Measurements from ENCODE around the gene PEPD.

The PEPD gene

DNA sequence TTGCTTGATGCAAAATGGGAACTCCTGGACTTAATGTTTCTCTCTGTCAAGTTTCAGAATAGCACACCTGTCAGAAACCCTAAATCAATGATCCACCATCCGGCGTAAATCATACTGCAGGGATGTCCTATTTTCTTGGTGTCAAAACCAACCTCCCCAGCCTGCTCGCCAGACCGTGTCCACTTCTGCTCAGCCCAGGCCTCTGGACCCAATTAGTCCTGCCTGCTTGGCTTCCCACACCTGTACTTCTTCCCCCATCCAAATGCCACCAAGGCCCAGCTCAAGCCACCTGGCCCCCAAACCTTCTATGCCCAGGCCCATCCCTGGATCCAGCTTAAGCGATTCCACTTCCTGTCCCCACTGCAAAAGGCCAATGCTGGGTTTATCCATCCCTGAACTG, 25.1 kb upstream of the PEPD start:
- no peak for DNase-seq (ENCODE audit: low read depth in 2 of 2)

DNA sequence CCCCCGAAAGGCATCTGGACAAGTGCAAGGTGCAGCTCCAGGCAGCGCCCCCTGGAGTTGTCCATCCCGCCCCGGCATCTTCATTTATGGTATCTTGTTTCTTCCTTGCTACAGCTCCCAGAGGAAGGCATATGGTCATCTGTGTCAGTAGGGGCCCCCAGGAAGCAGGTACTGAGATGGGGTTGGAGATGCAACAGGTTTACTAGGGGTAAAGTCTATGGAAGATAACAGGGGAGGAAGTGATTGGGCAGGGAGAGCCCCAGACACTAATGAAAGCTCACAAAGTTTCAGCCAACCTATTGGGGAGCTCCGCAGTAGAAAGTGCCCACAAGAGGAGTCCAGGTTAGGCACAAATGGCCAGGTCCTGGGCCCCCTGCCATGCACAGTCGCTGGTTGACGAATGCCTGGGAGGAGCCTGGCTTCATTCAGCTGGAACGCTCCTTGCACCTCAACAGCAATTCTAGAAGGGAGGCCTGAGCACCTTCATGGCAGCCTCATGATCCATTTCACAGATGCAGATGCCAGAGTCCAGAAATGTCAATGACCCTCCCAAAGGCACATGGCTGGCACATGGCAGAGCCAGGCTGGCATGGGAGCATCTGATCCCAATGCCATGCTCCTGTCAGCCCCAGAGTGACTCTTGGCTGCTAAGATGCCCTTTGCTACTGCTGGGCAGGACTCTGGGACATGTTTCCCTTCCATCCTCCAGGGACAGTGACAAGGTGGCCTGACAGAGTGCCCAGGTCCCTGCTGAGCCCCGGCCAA, 23.8 kb upstream of the PEPD start:
- DNase-seq (ENCODE audit: low read depth in 2 of 2) = no peak

DNA sequence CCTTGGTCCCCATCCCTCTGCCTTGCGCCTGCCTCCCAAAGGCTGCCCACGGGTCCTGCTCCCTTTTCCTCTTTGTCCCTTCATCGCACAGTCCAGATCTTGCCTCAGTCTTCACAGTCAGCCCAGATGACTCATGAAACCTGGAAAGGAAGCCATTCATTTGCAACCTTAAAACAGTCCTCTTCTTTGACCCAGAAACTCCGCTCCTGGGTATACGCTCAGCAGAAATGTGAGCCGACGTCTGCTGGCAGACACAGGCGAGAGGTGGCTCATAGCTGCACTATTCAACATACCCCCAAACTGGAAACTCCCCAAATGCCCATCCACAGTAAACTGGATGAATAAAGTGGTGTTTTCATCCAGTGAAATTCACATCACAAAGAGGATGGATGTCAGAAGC, 13.6 kb upstream of the PEPD start:
- no peak for DNase-seq (ENCODE audit: low read depth in 2 of 2)

DNA sequence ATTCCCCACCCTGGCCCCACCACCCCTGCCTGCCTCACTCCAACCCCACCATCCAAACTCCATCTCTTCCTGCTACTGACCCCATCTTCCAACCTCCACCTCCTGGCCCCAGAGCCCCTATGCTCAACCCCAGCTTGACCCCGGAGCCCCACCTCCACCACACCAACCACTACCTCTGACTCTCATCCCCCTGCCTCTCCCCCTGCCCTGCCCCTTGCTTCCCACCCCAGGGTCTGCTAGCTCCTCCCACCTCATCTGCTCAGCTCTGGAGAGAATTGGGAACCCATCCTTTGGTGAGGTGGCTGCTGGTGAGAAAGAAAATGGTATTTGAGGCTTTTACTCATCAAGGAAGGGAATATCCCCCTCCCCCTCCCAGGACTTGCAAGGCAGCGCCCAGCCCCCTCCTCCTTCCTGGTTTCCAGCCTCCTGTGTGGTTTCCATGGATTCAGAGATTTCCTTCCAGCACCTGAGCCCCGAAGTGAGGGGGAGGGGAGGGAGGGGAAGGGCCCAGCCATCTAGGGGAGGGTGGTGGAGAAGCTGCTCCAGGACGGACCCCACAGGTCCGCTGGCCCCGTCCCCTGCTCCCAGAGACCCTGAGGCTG, 11.4 kb upstream of the PEPD start:
- DNase-seq (ENCODE audit: low read depth in 2 of 2) = no peak

DNA sequence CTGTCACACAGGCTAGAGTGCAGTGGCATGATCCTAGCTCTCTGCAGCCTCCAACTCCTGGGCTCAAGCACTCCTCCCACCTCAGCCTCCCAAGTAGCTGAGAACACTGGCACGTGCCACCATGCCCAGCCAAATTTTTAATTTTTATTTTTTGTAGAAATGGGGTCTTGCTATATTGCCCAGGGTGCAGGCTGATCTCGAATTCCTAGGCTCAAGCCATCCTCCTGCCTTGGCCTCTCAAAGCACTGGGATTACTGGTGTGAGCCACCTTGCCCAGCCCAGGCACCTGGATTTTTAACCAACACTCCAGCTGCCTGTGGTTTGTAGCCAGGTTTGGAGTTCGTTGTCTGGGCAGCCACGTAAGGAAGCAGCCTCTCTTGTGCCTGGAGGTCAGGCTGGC, 9.3 kb upstream of the PEPD start:
- DNase-seq (ENCODE audit: low read depth in 2 of 2) = no peak

DNA sequence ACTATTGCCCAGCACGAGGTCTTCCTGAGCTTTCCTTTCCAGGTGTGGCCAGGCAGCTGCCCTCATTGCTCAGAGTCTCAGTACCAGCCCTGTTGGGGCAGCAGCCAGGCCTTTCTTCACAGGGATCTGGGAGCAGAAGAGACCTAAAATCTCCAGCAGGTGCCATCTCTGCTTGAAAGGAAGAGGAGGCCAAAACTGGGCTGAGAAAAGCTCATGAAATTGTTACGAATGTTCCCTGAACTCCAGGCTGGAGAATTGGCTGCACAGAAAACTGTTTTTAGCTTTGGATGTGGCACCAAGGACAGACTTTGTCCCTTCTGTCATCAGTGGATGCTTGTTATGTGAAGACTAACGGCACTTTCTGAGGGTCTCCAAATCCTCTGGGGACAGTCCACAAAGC, 8.7 kb upstream of the PEPD start:
- DNase-seq (ENCODE audit: low read depth in 2 of 2) = no peak

DNA sequence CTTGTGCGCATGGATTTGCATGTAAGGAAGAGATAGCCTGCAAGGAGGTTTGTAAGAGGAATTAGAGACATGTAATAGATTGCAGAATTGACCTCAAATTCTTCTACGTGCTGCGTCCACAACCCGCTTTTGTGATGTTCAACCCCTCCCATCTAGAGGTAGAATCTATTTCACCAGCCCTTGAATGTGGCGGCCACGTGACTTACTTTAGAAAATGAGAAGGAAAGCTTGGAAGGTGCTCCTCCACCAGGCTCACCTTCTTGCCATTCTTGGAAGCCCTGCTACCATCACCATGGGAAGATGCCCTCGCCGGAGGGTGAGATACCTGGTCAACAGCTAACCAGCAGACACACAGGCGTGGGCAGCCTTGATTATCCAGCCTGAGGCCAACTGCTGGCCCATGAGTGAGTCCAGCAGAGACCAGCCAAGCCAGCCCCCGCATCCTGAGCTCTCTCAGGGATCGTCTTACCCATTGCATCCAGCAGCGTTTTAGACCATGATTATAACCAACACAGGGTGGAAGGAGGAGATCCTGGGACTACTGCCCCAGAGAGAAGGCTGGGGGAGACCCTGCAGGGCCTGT, 7.6 kb upstream of the PEPD start:
- no peak for DNase-seq (ENCODE audit: low read depth in 2 of 2)

DNA sequence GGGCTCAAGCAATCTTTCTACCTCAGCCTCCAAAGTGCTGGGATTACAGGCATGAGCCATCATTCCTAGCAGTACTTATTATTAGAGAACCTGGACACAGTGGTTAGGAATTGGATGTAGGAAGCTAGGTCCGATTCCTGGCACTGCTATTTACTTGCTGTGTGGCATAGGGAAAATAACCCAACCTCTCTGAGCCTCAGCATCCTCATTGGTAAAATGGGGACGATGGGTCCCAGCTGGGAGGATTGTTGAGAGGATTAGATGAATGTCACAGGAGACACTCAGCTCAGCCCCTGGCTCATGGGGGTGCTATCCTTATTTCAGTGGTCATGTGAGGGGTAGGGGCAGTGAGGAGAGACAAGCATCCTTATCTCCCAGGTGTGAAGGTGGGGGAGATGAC, 6.8 kb upstream of the PEPD start:
- DNase-seq (ENCODE audit: low read depth in 2 of 2) = no peak

DNA sequence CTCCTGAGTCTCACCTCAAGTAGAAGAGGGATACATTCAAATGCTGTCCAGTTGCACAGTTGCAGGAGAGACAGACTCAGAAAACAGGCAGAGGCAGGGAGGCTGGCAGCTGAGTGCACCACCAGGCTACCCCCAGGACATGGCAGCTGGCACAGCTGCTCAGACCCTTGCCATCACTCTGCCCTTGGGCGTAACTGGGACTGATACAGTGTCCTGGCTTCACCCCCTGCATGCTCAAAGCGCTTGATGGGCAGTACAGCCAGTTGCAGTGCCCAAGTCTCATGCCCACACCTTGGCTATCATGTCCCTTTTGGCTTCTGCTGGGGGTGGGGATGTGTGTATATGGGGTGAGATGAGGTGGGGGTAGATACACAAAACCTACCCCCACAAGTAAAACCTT, 5.5 kb upstream of the PEPD start:
- DNase-seq (ENCODE audit: low read depth in 2 of 2) = no peak

DNA sequence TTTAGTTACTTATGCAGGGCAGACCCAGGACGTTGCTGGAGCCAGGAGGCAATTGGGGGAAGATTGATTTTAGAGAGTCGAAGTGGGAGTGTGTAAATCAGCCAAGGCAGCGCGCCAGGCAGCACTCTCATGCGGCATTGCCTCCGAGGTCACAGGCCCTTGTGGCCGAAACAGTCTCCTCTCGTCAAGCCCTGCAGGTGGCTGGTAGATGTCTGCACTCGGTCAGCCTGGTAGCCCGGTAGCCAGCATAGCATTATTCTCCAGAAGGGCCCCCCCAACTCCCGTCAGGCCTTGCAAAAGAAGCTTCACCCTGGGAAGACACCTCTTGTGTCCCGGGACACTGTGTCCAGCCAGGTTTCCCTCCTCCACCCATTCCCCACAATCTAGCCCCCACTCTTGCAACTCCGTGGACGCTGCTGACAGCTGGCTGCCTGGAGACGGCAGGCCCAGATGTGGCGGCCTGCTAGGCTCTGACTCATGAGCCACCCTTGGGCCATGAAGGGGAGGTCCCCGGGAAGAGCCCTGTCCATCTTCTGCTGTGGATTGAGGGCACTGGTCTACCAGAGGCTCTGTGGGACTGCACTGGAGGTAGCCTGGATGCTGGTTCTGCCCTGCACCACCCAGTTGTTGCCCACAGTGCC, 2.6 kb upstream of the PEPD start:
- DNase-seq (ENCODE audit: low read depth in 2 of 2) = no peak

DNA sequence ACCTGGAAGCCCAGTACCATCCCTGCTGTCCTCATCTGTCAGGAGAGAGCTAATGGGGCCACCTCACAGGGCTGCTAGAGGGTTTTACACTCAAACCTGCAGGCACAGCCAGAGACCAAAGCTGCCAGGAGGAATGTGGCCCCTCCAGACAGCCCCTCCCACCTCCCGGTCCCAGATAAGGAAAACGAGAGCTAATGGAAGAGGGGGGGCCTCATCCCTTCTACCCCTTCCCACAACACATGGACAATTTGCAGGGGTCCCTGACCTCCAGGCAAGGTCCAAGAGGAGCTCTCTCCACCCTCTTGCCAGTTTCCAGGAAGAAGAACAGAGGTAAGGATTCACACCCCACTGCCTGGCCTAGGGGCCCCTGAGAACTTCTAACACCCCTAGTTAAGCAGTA, 1.6 kb upstream of the PEPD start:
- DNase-seq (ENCODE audit: low read depth in 2 of 2) = no peak

DNA sequence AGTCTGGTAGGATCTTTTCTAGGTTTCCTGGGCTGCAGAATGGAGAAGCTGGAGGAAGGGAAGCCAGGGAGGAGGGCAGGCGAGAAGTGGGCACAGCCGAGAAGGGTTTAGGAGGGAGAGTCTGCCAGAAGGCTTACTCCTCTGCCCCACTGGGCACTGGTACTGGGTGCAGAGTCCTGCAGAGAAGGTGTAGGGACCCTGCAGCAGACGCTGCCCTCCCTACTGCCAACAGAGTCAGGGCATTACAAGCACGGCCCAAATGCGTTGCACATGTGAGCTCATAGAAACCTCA, 726 bp upstream of the PEPD start:
- no peak for DNase-seq (ENCODE audit: low read depth in 2 of 2)

DNA sequence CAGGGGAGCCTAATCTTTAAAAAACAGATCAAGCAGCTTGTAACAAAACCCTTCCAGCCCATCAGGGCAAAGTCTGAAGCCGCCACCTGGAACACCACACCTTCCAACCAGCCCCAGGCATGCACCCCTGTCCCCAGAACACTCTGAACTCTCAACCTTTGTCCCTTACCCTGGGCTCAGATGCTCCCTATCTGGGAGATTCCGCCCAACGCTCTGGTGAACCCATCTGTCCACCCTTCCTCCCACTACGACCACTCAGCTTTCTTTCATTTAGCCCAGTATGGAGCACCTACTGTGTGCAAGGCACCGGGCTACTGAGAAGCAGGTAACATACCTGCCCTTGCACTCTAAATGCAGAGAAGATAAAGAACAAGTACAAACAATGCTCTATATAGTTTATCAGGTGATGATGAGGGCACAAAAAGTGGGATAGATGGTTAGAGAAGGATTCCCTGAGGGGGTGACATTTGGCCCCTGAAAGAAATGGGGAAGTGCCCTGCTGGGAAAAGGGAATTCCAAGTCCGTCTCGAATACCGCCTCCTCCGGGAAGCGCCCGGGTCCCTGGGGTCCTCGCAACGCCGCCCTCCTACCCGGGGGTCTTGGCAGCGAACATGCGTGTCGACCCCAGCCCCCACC, 629 bp downstream of the PEPD start:
- DNase-seq (ENCODE audit: low read depth in 2 of 2) = no peak

DNA sequence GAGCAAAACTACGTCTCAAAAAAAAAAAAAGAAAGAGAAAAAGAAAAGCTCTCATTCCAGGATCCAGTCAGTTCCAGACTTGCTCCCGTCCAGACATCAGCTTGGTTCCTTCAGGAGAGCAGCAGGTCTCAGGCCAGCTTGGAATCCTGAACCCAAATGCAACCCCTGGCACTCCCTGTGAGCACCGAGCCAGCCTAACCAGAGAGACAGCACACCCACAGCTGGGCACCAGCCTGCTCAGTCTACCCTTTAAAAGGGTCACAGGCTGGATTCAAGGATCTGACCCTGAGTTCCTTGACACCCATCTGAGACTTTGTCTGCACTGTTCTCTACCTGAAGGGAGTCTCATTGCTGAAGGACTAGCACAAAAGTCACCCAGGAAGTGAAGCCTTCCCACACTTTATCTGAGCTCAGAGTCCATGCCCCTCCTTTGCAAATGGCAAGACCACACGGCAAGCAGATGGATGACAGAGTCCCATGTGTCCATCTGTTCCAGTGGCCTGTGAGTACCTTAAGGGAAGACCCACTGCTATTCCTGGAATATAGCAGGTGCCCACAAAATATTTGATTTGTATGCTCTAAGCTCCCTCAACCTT, 1.4 kb downstream of the PEPD start:
- no peak for DNase-seq (ENCODE audit: low read depth in 2 of 2)

DNA sequence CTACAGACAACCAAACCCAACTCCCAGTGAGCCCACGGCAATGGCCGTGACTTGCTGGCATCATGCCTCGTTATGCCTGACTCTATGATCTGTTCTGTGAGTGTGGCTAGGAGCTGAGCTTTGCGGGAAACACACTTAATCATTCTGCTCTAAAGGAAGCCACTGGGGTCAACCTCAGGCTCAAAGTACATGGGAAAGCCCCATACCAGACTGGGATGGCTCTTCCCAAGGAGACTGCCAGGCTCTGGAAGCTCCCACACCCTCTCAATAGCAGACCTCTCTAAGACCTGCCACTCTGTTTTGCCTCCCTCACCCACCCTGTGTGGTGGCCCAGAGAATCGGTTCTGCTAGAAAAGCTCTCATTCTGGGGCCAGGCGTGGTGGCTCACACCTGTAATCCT, 2.2 kb downstream of the PEPD start:
- DNase-seq (ENCODE audit: low read depth in 2 of 2) = no peak

DNA sequence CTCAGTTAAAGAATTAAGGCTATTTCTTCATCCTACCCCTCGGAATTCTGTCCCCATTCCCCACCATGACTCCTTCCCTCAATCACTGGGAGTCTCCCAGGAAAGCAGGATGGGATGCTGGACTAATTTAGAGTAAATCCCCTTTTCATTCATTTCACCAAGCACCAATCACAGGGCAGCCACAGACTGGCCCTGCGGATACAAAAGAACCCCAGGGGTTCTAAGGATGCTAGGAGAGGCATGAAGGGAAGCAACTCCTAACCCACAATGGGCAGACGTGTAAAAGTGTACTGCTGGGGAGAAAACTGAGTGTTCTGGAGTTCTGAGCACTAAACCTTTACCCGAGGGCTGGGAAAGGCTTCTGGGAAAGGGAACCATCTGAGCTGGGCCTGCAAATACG, 3.0 kb downstream of the PEPD start:
- DNase-seq (ENCODE audit: low read depth in 2 of 2) = no peak

DNA sequence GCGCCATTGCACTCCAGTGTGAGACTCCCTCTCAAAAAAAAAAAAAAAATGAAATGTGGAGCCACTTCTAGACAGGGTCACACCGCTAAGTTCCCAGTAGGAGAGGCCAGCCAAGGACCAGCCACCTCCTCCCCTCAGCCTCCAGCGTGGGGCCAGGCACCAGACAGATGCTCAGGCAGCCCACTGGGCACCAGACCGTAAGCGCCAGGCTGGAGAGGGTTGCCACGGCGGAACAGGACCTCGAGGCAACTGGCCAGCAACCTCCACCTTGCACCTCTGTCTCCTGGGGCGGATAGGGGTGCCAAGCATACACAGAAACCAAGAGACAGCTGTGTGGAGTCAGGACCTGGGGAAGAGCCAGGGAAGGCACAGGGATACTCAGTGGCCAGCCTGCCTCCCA, 3.7 kb downstream of the PEPD start:
- DNase-seq (ENCODE audit: low read depth in 2 of 2) = no peak

DNA sequence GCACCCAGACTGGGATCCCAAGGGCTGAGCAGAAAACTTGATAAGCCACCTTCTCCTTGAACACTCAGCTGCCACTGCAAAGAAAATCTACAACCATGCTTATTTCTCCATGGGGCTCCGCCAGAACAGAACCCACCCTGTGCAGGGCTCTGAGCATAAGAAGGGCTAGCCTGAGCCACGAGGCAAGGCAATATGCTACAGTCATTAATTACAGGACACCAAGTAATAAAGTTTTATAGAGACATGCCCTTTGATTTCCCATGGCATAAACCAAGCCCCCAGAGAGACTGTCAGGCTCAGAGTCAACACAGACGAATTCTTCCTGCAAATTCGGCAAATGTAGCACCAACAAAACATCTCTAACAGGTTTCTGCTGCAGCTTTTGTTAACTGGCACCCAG, 5.7 kb downstream of the PEPD start:
- no peak for DNase-seq (ENCODE audit: low read depth in 2 of 2)

DNA sequence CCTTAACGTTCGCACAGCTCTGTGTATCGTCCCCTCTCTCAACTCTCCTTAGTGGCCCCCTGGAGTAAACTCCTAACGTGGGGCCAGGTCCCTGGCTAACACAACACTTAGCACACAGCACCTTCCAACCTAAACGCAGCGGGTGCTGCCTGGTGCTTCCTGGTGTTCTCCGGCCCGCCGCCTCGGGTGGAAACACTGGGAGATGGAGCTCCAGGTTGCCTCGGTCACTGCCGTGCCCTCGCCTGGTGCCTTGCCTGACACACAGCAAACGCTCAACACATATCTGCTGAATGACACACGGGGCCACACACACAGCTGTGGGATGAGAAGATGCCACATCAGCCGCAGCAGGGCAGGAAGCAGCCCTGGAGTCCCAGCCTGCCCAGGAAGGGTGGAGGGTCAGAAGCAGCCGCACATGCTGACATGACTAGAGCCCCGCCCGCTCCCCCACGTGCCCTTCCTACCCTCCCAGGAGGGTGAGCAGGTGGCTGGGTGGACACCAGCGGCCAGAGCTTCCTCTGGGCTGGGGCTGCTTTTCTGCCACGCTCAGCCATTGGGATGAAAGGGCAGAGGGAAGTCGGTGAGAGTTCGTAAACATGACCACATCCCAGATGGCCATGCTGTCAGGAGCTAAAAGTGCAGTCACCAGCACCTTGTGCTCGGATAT, 6.6 kb downstream of the PEPD start:
- DNase-seq (ENCODE audit: low read depth in 2 of 2) = no peak

DNA sequence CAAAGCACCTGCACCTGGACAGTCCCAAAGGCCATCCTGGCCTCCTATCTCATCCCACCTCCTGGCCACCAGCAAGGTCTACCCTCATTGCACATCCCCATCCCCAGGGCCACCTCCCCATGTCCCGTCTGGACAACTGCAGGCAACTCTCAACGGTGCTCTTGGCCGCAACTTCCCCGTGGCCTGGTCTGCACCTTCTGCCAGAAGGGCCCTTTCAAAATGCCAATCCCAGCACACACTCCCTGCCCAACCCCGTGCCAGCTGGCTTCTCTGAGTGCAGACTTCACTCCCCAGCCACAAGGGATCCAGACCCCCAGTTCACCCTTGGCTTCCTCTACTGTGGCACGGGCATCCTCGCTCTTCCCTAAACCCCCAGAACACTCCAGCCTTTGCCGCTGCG, 8.2 kb downstream of the PEPD start:
- no peak for DNase-seq (ENCODE audit: low read depth in 2 of 2)

DNA sequence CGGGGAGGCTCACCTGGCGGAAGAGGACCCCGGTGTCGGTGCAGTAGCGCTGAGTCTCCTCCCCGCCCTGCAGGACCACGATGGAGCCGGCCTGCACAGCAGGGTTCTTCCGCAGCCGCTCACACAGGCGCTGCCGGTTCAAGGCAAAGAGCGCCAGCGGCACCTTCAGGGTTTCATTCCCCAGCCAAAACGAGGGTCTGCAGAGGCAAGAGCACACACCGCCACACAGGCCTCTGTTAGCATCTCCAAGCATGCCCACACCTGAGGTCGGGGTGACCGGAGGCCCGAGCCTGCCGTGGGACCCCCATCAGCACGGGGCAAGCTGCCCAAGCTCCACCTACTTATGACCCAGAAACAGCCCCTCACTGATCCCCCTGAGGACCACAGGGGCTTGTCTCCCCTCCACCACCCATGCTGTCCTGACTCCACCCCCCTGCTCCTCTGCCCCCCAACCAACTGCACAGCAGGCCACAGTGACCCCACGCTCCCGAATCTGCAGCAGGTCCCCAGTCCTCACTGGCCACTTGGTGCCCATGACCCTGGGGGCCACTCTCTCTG, 8.9 kb downstream of the PEPD start:
- DNase-seq (ENCODE audit: low read depth in 2 of 2) = no peak

DNA sequence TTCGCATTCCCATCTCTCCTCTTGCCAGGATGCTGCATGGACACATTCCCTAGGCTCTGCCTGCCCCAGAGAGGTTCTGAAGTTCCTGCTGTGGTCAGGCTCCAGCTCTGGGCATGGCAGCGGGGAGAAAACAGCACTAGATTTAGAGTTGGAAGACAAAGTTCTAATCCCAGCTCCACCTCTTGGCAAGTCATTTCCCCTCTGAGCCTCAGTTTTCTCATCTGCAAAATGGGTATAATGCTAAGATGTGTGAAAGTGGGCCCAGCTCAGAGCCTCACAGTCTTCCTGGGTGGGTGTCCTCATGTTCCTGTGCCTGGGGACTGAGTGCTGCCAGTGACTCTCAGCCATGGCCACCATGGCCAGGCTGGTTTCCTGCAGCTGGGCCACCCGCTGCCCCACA, 9.6 kb downstream of the PEPD start:
- no peak for DNase-seq (ENCODE audit: low read depth in 2 of 2)

All from stimulated activated CD4-positive, alpha-beta T cell treated with anti-CD3 and anti-CD28 coated beads, Interleukin-15, amount 100 ng/mL, for 48 hours (primary cell).